ENCODE measurements around the gene TMEM38A.

DNA sequence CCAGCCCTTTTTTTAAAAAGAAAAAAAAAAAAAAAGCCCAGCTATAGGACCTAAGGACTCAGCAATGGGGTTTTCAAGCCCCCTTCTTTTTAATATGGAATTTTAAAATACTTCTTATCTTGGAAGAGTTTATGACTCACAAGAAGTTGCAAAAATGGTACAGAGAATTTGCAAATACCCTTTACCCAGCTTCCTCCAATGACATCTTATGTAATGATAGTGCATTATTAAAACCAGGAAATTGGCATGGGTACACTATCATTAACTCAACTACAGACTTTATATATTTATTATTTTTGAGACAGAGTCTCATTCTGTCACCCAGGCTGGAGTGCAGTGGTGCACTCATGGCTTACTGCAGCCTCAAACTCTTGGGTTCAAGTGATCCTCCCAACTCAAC lies 16.1 kb downstream of the TMEM38A start:
- TF ChIP-seq, protein P1, sequence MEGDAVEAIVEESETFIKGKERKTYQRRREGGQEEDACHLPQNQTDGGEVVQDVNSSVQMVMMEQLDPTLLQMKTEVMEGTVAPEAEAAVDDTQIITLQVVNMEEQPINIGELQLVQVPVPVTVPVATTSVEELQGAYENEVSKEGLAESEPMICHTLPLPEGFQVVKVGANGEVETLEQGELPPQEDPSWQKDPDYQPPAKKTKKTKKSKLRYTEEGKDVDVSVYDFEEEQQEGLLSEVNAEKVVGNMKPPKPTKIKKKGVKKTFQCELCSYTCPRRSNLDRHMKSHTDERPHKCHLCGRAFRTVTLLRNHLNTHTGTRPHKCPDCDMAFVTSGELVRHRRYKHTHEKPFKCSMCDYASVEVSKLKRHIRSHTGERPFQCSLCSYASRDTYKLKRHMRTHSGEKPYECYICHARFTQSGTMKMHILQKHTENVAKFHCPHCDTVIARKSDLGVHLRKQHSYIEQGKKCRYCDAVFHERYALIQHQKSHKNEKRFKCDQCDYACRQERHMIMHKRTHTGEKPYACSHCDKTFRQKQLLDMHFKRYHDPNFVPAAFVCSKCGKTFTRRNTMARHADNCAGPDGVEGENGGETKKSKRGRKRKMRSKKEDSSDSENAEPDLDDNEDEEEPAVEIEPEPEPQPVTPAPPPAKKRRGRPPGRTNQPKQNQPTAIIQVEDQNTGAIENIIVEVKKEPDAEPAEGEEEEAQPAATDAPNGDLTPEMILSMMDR (IDR thresholded peaks at IDR 0.05), result no peak
- TF ChIP-seq POLR2AphosphoS5 (IDR thresholded peaks at IDR 0.05) (no peak), POLR2A (IDR thresholded peaks at IDR 0.05) (no peak)
